GM18526 (cell line): Measurements from ENCODE around the gene RAPGEF6.

Source experiments
- POLR2A ChIP-seq: IDR thresholded peaks from 3 replicates; pipeline ENCODE4 v1.6.1; 2011; ENCODE audit not compliant: insufficient read length; ENCODE audit errors: extremely low read depth

The RAPGEF6 gene

GRCh38 chr5:131382407-131383395 lies 252.3 kb downstream of the RAPGEF6 start:
- TF ChIP-seq POLR2A = no peak

- TF ChIP-seq POLR2A = no peak
Observed at GRCh38 chr5:131381777-131382176, 253.3 kb downstream of the RAPGEF6 start.

- TF ChIP-seq POLR2A = no peak
Observed at GRCh38 chr5:131381021-131381420, 254.0 kb downstream of the RAPGEF6 start.

DNA sequence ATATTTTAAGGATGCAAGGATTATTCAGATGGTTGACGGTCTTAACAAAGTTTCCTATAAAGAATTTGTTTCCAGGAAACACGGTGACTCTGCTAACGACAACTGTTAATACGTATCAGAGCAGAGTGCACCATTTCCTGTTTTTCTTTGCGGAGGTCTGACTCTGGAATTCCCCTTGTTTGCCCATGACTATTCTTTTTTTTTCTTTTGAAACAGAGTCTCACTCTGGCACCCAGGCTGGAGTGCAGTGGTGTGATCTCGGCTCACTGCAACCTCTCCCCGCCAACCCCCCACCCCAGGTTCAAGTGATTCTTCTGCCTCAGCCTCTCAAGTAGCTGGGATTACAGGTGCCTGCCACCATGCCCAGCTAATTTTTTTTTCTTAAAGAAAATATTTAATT lies 255.3 kb downstream of the RAPGEF6 start:
- TF ChIP-seq POLR2A = no peak

- TF ChIP-seq POLR2A = no peak
Observed at GRCh38 chr5:131378721-131379541, 256.1 kb downstream of the RAPGEF6 start.

DNA sequence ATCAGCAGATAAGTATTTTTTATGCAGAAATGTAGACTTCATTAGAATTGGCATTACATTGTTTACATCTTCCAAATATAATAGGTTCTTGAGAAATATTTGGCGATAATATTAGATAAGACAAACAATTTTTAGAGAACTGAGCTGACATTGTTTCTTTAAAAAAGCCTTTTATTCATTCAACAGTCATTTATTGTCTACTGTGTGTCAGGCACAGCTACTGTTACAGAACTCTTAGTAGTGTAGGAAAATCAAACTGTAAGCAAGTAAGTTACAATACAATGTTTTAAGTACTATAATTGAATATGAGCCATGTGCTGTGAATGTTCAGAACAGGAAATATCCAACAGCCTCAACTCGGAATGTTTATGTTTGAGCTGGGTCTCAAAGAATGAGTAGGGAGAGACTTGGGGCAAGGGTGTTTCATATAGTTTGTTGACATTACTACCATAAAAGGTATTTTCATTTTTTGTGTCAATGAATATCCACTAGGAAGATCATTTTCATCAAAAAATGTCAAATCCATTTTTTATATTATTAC lies 257.2 kb downstream of the RAPGEF6 start:
- no peak for TF ChIP-seq POLR2A

GRCh38 chr5:131377346-131377745 lies 257.7 kb downstream of the RAPGEF6 start:
- TF ChIP-seq POLR2A = no peak

GRCh38 chr5:131375351-131375750 lies 259.7 kb downstream of the RAPGEF6 start:
- TF ChIP-seq POLR2A = no peak
